ENCODE results near the gene CST6.

CST6 gene

GRCh38 chr11:66006134-66006890 lies 5.5 kb upstream of the CST6 start:
- ATAC-seq = no peak
- TF ChIP-seq ZNF8 (CRISPR knock-in tag; IDR thresholded peaks at IDR 0.05) (no peak), ZFP30 (CRISPR knock-in tag; IDR thresholded peaks at IDR 0.05) (no peak), ESRRG (CRISPR knock-in tag; IDR thresholded peaks at IDR 0.05) (no peak), ZC3H10 (CRISPR knock-in tag; IDR thresholded peaks at IDR 0.05) (no peak), SNAI2 (CRISPR knock-in tag; IDR thresholded peaks at IDR 0.05) (no peak), TCF4 (CRISPR knock-in tag; IDR thresholded peaks at IDR 0.05; ENCODE audit: borderline replicate concordance) (no peak), TSHZ2 (CRISPR knock-in tag; IDR thresholded peaks at IDR 0.05) (no peak), PPARA (CRISPR knock-in tag; IDR thresholded peaks at IDR 0.05; ENCODE audit: borderline replicate concordance) (no peak), ISL1 (CRISPR knock-in tag; IDR thresholded peaks at IDR 0.05) (no peak), ZFP3 (CRISPR knock-in tag; IDR thresholded peaks at IDR 0.05) (no peak), CREB5 (CRISPR knock-in tag; IDR thresholded peaks at IDR 0.05; ENCODE audit: low read depth) (no peak), TOX (CRISPR knock-in tag; IDR thresholded peaks at IDR 0.05; ENCODE audit: borderline replicate concordance) (no peak)

DNA sequence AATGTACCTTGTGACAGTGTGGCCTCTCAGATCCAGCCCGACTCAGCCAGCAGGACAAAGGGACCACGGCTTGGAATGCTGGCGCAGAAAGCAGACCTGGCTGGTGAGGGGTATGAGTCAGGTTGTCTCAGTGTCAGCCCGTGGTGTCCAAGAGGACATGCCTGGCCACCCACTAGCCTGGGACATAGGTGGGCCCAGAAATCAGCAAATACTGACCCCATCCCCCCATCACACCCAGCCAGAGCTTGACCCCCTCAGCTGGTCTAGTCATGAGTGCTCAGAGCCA lies 5.0 kb upstream of the CST6 start:
- TF ChIP-seq CREB5 (CRISPR knock-in tag; IDR thresholded peaks at IDR 0.05; ENCODE audit: low read depth) (no peak), PPARA (CRISPR knock-in tag; IDR thresholded peaks at IDR 0.05; ENCODE audit: borderline replicate concordance) (no peak), RARB (CRISPR knock-in tag; IDR thresholded peaks at IDR 0.05) (no peak), CSDC2 (CRISPR knock-in tag; IDR thresholded peaks at IDR 0.05) (no peak), ZFP3 (CRISPR knock-in tag; IDR thresholded peaks at IDR 0.05) (no peak), ARNTL (CRISPR knock-in tag; IDR thresholded peaks at IDR 0.05; ENCODE audit: borderline replicate concordance, low read depth) (no peak), ZC3H10 (CRISPR knock-in tag; IDR thresholded peaks at IDR 0.05) (no peak), TSHZ2 (CRISPR knock-in tag; IDR thresholded peaks at IDR 0.05) (no peak), ZNF8 (CRISPR knock-in tag; IDR thresholded peaks at IDR 0.05) (no peak), OSR1 (CRISPR knock-in tag; IDR thresholded peaks at IDR 0.05) (no peak), ZNF565 (CRISPR knock-in tag; conservative IDR thresholded peaks at IDR 0.05; ENCODE audit: low read depth) (no peak), ZNF70 (CRISPR knock-in tag; IDR thresholded peaks at IDR 0.05) (no peak), SNAI2 (CRISPR knock-in tag; IDR thresholded peaks at IDR 0.05) (no peak), TCF4 (CRISPR knock-in tag; IDR thresholded peaks at IDR 0.05; ENCODE audit: borderline replicate concordance) (no peak)
- TF ChIP-seq, protein P1, sequence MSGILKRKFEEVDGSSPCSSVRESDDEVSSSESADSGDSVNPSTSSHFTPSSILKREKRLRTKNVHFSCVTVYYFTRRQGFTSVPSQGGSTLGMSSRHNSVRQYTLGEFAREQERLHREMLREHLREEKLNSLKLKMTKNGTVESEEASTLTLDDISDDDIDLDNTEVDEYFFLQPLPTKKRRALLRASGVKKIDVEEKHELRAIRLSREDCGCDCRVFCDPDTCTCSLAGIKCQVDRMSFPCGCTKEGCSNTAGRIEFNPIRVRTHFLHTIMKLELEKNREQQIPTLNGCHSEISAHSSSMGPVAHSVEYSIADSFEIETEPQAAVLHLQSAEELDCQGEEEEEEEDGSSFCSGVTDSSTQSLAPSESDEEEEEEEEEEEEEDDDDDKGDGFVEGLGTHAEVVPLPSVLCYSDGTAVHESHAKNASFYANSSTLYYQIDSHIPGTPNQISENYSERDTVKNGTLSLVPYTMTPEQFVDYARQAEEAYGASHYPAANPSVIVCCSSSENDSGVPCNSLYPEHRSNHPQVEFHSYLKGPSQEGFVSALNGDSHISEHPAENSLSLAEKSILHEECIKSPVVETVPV (CRISPR knock-in tag; IDR thresholded peaks at IDR 0.05) = no peak
- TF ChIP-seq, protein P2, sequence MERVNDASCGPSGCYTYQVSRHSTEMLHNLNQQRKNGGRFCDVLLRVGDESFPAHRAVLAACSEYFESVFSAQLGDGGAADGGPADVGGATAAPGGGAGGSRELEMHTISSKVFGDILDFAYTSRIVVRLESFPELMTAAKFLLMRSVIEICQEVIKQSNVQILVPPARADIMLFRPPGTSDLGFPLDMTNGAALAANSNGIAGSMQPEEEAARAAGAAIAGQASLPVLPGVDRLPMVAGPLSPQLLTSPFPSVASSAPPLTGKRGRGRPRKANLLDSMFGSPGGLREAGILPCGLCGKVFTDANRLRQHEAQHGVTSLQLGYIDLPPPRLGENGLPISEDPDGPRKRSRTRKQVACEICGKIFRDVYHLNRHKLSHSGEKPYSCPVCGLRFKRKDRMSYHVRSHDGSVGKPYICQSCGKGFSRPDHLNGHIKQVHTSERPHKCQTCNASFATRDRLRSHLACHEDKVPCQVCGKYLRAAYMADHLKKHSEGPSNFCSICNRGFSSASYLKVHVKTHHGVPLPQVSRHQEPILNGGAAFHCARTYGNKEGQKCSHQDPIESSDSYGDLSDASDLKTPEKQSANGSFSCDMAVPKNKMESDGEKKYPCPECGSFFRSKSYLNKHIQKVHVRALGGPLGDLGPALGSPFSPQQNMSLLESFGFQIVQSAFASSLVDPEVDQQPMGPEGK (CRISPR knock-in tag; IDR thresholded peaks at IDR 0.05; ENCODE audit: borderline replicate concordance) = no peak
- TF ChIP-seq, protein P3, sequence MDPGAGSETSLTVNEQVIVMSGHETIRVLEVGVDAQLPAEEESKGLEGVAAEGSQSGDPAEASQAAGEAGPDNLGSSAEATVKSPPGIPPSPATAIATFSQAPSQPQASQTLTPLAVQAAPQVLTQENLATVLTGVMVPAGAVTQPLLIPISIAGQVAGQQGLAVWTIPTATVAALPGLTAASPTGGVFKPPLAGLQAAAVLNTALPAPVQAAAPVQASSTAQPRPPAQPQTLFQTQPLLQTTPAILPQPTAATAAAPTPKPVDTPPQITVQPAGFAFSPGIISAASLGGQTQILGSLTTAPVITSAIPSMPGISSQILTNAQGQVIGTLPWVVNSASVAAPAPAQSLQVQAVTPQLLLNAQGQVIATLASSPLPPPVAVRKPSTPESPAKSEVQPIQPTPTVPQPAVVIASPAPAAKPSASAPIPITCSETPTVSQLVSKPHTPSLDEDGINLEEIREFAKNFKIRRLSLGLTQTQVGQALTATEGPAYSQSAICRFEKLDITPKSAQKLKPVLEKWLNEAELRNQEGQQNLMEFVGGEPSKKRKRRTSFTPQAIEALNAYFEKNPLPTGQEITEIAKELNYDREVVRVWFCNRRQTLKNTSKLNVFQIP (CRISPR knock-in tag; IDR thresholded peaks at IDR 0.05; ENCODE audit: borderline replicate concordance, low read depth) = no peak
- no peak for ATAC-seq
